HL-60/S4 treated with retinoic acid at 250 ng/mL for 4 days and 3 days (cell line): ENCODE data around the gene TNFRSF21.

Source experiments
- in situ Hi-C: fragments of 300-500 bp; cut with MboI; formaldehyde crosslinking; loops from 2 replicates; pipeline ENCODE4 v1.7.0; 2022; ENCODE audit warnings: low sequenced_read_pairs

Gene TNFRSF21

DNA sequence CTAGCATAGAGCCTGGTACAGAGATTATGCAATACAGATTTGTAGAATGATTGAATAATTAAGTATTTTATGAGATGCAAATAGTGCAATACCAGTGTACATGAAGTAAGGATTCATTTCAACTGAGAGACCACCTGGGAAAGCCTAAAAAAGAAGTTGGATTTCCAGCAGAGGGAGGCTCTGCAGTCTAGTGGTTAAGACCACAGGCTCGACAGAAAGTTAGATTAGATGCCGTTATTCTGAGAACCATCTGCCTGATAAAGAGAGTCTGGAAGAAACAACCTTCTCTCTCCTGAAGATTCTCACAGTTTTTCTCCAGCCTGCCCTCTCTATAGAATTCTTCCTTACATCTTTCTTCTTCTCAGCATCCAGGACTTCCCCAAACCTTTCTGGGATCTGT, 13.6 kb upstream of the TNFRSF21 start:
- in situ Hi-C loops = loop anchor here (25.0 kb wide), 1 partner anchor 236 kb away; no protein-coding TSS in a partner anchor

DNA sequence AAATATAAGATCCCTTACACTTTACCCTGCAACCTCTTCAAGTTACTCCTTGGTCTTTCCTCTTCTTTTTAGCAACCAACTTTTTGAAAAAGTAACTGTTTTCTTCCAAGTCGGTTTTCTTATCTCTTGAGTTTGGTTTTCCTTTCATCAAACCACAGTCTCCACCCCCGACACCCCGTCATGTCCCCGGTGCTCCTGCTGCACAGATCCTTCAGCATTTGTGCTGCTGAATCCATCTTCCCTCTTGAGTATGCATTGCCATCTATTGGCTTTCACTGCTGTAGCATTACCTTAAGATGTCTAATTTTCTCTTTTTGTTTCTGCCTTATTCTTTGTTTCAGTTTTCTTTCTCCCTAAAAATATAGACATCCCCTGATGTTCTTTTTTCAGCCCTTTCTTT, 11.9 kb upstream of the TNFRSF21 start:
- in situ Hi-C loops = loop anchor here (25.0 kb wide), 1 partner anchor 234 kb away; no protein-coding TSS in a partner anchor

DNA sequence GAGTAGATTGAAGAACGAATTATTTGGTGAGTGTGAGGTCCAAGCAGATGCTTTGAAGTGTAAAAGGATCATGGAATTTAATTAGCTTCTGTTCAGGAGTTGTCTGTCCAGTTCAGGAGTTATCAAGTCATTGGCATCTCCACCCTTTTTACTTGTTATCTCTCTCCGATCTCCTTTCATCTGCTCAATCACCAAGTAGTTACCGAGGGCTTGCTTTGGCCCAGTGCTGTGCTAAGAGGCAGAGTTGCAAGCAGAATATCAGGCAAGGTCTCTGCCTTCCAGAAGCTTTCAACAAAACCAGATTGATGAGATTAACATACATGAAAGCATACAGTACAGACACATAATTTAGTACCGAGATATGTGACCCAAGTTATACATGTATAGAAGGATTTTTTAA, 10.2 kb upstream of the TNFRSF21 start:
- in situ Hi-C loops = loop anchor here (25.0 kb wide), 1 partner anchor 233 kb away; no protein-coding TSS in a partner anchor

DNA sequence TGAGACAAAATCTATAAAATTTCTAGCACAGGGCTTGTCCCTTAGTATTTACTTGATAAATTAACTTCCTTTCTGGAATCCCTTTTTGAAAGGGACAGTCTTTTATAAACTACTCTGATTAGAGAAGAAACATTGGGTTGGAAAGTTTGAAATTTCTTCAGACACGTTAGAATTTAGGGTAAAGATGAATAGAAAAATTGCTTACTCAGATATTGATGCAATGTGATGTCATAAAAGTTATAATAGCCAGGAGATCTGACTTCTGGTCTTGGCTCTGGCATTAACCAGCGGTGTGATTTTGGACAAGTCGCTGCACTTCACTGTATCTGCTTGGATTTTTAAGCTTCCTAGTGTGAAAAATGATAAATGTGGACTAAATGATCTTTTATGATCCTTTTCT, 9.7 kb upstream of the TNFRSF21 start:
- in situ Hi-C loops = loop anchor here (25.0 kb wide), 1 partner anchor 232 kb away; no protein-coding TSS in a partner anchor

DNA sequence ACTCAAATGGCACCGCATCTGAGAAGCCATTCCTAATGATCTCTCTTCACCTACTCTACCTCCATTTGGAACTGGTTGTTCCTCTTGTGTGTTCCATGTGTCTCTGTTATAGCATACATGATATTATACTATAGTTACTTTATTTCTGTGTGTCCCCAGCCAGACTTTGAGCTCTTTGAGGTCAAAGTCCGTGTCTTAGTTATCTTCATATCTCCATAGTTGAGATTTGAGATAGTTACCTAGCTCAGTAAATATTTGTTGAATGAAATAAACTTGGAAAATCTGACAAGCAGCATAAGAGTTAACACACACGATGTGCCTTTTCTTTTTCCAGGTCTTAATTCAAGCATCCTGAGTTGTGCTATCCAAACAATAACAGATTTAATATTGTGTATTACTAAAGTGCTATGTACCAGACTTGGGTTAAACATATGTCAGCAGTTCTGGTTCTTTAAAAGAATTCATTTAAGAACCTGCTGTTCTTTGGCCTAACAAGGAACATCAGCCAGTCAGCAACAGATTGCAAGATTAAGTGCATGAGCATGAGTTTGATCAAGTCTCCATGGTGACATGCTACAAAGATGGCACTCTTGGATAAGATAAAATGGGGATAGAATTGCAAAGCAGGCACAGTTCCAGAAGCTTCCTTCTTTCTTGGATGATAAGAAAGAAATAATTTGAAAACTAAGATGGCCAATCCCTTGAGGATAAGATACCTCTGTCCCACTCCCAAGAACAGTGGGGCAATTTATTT, 8.7 kb upstream of the TNFRSF21 start:
- in situ Hi-C loops = loop anchor here (25.0 kb wide), 1 partner anchor 231 kb away; no protein-coding TSS in a partner anchor

DNA sequence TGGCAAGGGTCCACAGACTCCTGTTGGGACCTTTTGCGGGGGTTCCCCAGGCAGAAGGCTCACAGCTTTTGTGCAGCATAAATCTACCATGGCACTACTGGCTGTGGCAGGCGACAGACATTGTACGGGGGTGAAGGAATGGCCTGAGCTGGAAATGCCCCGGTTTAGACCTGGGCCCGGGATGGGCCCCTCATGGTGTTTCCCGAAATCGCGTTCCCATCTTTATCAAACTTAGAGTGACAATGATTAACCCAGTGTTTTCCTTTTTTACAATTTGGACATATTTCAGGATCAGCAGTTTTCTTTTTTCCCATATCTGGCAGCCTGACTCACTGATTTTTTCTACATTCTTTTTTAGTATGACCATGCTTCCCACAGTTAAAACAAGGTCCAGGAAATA, 5.5 kb upstream of the TNFRSF21 start:
- in situ Hi-C loops = loop anchor here (25.0 kb wide), 1 partner anchor 228 kb away; no protein-coding TSS in a partner anchor

DNA sequence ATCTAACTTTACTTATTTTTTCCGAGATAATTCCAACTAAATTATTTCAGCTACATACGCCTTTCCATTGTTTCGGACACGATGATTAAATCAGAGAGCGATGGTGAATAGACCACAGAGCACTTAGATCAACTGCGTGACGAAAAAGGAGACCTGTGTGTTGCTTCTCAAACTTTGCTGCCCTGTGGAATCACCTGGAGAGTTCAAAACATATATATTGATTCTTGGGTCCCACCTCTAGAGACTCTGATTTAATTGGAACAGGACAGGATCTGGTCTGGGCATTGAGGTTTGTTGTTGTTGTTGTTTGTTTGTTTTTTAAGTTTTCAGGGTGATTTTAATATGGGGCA, 401 bp upstream of the TNFRSF21 start:
- in situ Hi-C loops = loop anchor here (25.0 kb wide), 1 partner anchor 223 kb away; no protein-coding TSS in a partner anchor

DNA sequence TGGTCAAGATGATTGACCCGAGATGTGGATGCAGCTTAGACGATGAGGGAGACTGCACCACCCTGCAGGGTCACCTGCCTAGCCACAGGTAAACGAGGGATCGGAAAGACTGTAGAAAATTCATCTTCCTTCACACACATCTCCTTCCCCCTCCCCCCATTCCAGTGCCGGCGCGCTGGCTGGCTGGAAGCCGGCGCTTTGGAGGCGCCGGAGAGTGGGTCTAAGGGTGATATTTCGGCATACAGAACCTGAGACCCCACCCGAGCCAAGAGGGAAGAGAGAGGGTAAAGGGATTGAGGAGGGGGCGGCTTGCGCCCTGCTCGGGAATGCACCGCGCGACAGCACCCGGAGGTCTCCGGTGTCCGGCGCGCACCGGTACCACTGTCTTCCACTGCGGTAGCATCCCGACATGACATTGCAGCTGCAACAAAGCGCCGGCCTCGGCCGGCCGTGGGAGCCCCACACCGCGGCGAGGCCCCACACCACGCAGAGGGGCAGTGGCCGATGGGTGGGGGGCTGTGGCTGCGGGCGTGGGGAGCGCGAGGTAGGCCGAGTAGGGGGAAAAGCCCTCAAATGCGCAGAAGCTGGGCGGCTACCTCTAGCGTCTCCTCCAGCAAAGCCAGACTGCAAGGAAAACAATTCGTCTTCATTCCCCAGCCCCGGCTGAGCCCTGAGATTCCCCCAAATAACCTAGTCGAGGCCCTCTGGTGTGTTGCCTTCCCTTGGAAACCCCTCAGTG, 984 bp downstream of the TNFRSF21 start:
- in situ Hi-C loops = loop anchor here (25.0 kb wide), 1 partner anchor 221 kb away; no protein-coding TSS in a partner anchor

DNA sequence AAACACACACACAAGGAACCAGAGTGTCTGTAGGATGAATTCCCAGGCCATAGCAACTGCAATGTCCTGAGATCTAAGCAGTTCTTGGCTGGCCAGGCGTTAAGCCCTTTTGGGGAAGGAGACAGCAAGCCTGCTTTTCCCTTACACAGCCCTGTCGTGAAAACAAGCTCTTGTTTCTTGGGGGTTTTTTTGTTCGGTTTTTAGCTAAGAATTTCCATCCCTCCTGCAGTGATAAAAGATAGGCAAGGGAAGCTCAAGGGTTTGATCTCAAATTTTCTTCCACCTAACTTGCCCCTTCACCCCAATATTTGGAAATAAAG, 1.5 kb downstream of the TNFRSF21 start:
- in situ Hi-C loops = loop anchor here (25.0 kb wide), 1 partner anchor 221 kb away; no protein-coding TSS in a partner anchor

DNA sequence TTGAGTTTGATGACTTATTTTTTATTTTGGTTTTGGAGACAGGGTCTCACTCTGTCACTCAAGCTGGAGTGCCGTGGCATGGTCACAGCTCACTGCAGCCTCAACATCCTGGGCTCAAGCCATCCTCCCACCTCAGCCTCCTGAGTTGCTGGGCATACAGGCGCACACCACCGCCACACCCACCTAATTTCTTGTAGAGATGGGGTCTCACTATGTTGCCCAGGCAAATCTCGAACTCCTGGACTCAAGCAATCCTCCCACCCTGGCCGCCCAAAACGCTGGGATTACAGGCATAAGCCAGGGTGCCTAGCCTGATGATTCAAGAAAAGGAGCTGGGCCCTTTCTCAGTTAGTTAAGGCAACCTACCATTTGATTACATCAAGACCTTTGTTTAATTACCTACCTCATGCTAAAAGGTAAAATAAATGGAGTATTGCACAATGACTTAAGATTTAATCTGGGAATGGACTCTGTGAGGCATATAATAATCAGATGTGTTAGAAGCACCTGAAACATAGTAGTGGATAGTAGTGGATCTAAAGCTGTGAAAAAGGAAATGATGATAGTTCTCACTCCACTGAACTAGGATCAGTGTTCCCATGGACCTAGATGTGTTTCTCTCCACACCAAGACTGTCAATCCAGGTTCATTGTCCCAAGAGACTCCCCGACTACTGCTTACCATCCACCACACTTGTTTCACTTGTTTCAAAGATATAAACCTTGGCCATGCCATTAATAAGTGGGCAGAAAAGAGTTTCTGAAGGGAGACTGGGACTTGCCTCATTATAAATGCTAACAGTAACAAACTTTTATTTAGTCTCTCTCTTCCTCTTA, 2.1 kb downstream of the TNFRSF21 start:
- in situ Hi-C loops = loop anchor here (25.0 kb wide), 1 partner anchor 220 kb away; no protein-coding TSS in a partner anchor

DNA sequence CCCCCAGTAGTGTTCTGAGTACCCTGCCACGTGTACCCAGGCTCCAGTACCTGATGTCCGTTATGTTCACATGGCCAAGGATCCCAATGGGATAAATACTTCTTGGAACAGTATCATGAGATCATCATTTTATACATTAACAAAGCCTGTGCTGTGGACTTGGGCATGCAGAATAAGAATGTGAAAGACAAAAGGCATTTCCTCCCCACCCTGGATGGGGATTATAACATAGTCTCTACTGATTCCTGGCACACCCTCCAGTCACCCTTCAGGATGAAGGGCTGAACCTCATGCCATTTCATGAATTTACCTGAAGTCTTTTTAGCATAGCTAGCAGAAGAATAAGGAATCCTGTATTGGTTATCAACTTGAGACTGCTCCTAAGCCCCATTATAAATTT, 2.8 kb downstream of the TNFRSF21 start:
- in situ Hi-C loops = loop anchor here (25.0 kb wide), 1 partner anchor 220 kb away; no protein-coding TSS in a partner anchor

DNA sequence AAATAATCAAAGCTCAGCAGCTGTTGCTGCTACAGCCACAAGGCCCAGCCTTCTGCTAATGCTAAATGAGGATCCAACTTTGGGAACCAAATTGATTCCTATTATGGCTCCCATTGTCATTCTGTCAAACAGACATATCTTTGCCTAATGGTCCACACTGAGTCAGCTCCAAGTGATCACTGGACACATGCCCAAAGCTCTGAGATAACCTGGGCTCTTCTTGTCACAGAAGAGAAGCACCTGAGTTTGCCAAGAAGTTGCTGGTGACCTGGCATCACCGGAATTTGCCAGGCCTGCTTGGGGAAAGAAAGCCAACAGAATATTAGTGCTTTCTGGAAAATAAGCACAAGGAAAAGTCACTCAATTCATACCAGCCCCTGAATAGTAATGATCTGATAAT, 5.8 kb downstream of the TNFRSF21 start:
- in situ Hi-C loops = loop anchor here (25.0 kb wide), 1 partner anchor 217 kb away; no protein-coding TSS in a partner anchor

DNA sequence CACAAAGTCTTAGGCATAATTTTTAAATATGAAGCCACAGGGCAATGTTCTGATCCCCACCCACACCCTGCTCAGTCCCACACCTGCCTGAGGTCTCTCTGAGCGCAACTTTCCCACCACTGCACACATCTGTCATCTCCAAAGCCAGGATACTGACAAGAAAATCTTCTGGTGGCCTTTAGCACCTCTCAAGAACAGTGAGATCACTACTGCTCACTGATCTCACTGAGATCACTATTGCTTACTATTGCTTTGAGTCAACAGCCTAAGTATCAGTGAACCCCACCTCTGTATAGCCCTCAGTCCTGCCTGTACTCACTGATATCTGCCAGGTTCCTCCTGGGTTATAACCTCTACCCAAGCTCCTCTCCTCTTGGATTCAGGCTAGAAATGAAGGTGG, 6.4 kb downstream of the TNFRSF21 start:
- in situ Hi-C loops = loop anchor here (25.0 kb wide), 1 partner anchor 216 kb away; no protein-coding TSS in a partner anchor

DNA sequence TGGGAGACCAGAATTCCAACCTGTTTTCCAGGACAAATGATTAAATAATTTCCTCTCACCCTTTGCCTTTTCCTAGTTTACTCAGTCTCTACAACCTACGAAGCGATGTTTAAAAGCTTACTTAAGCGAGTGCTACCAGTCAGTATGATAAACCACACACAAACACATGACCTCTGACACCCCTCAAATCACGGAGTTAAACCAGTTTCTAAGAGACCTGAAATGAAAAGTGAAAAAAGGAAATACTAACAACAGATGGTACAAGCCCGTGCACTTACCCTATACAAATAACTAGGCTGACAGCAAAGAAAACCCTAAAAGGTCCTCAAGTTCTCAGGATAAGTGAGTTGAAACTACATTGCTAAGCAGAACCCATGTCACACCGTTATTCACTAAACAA, 7.7 kb downstream of the TNFRSF21 start:
- in situ Hi-C loops = loop anchor here (25.0 kb wide), 1 partner anchor 215 kb away; no protein-coding TSS in a partner anchor

DNA sequence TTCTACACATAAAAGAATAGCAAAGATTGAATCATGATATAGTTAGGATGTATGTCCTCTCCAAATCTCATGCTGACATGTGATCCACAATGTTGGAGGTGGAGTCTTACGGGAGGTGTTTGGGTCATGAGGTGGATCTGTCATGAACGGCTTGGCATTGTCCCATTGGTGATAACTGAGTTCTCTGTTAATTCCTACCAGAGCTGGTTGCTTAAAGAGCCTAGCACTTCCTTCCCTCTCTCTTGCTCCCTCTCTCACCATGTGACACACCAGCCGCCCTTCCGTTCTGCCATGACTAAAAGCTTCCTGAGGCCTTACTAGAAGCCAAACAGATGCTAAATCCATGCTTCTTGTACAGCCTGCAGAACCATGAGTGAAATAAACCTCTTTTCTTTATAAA, 8.3 kb downstream of the TNFRSF21 start:
- in situ Hi-C loops = loop anchor here (25.0 kb wide), 1 partner anchor 214 kb away; no protein-coding TSS in a partner anchor

DNA sequence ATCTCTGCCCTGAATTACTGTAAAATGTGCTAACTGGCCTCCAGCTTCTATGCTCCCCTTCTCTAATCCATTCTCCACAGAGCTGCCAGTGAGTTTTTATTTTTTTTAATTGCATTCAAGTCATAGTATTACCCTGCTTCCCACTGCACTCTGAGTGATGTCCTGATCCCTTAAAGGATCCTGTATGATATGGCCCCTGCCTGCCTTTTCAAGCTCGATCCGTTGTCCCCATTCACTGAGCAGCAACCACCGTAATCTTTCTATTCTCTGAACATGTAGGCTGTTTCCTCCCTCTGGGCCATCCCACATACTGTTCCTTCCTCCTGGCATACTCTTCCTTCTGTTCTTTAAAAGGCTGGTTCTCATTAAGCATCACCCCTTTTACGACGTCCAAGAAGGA, 9.3 kb downstream of the TNFRSF21 start:
- in situ Hi-C loops = loop anchor here (25.0 kb wide), 1 partner anchor 213 kb away; no protein-coding TSS in a partner anchor

DNA sequence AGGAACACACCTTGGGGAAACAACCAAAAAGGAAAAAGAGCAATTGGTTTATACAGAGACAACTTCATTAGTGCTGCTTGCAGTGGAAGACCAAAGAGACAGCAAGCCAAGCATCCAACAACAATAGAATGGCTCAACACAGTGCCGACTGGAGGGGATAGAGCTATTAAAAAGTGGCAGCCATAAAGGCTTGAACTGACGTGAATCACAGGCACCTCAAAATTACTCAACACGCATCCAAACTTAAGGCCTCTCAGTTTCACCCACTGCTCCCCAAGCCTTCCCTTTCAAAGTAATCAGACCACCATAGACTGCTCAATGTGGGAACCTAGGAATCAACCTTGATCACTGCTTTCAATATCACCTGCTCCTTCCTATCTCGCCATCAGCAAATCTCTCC, 9.7 kb downstream of the TNFRSF21 start:
- in situ Hi-C loops = loop anchor here (25.0 kb wide), 1 partner anchor 213 kb away; no protein-coding TSS in a partner anchor

DNA sequence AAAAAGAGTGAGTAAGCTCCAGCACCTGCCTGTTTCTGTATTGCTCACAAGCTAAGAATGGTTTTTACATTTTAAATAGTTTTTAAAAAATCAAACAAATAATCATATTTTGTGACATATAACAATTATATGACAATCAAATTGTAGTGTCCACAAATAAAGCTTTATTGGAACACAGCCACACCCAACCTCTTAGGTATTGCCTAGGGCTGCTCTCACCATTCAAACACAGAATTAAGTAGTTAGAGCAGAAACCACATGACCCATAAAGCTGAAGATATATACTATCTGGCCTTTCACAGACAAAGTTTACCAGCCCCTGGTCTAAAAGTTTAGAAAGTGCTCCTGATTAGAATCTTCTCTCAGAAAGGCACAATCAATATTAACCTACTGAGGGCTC, 11.2 kb downstream of the TNFRSF21 start:
- in situ Hi-C loops = no loop called here

DNA sequence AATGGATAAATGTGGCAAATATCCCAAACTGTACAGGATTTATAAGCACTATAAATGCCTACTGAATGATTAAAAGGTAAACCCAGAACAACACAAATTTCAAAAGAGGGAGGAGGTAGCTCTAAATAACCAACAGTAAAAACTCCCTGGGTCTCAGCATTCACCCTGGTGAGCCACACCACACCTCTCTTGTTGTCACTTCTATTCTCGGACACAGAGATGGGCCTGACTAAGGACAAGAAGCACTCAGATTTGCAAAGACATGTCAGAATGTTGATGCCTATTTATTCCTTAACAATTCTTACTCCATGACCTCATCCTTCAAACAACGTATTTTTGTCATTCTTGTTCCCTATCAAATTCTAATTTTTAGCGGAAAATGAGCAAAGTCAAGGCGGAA, 14.7 kb downstream of the TNFRSF21 start:
- in situ Hi-C loops = no loop called here

DNA sequence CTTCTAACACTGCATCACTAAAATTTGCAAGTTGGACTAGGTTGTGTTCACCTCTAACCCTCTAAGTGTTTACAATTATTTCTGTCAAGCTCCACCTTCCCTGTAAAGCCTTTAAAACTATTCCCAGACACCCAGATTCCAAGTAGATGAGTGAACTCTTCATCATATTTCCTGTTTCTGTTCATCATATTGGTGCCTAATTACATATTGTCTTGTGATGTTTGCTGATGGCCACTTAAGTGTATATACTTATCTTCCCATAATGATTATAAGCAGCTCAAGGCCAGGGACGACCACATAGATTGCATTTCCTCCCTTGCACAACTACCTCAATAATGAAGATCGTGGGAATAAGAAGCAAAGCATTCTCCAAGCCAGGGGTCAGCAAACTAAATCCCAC, 16.8 kb downstream of the TNFRSF21 start:
- in situ Hi-C loops = no loop called here

DNA sequence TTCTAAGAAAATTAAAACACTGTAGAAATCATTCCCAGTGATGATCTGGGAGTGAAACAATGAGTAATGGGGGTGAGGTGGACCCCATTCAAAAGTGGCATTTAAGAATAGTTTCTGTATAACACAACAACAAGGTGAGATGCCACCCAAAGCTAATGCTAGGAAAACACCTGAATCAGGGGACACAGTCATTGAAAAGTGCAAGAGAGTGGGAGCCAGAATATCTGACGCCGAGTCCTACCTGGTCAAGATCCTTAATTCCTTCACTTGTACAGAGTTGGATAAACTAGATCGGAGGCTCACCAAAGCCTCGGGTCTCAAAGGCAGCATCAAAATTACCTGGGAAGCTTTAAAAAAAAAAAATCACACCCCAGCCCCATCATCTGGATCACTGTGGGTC, 17.7 kb downstream of the TNFRSF21 start:
- in situ Hi-C loops = no loop called here
